H1 (cell line): ENCODE results near the gene DTNB. TPM values are rescaled to one million over a fixed set of nuclear protein-coding genes. Genes with fewer than 3 reads are reported as not detected.

Experiments used
- CTCF ChIA-PET: fragments of 300-600 bp; sonication (Branson Sonifier 250); formaldehyde crosslinking; loops from one replicate; lab custom pipeline; 2021; ENCODE audit not compliant: partially characterized antibody; lab: Charles Lee
- POLR2A ChIA-PET: fragments of 300-600 bp; sonication (Branson Sonifier 250); formaldehyde crosslinking; loops from one replicate; lab custom pipeline; 2021; ENCODE audit warnings: inconsistent platforms; ENCODE audit not compliant: partially characterized antibody; lab: Charles Lee
- DNase-seq, 2 experiments: peaks; one replicate each; pipeline versions ENCODE4 v3.0.0 to v3.0.0-alpha.2; 2010 to 2022; ENCODE audit warnings: low spot score in 2 of 2, low read depth in 1 of 2, mixed read lengths in 1 of 2
- FAIRE-seq: peaks from 2 replicates; lab custom pipeline; 2011; peaks lifted over from hg19 to GRCh38; lab: Jason Lieb, UNC
- H2AFZ ChIP-seq: 2 replicates; pipeline ENCODE4 v1.8.1; 2012; ENCODE audit warnings: low read length, inconsistent platforms
- H2AK5ac ChIP-seq: 2 replicates; pipeline ENCODE4 v1.6.1; 2013; ENCODE audit warnings: low read depth, low read length
- H2BK120ac ChIP-seq: replicated peaks from 2 replicates; pipeline ENCODE3; 2013; ENCODE audit warnings: low read depth, low read length, inconsistent platforms
- H2BK12ac ChIP-seq: 2 replicates; pipeline ENCODE4 v1.6.1; 2013; ENCODE audit warnings: low read depth, low read length
- H2BK15ac ChIP-seq: 2 replicates; pipeline ENCODE4 v1.6.1; 2013; ENCODE audit warnings: low read length
- H2BK20ac ChIP-seq: 2 replicates; pipeline ENCODE4 v1.6.1; 2013; ENCODE audit warnings: low read length
- H2BK5ac ChIP-seq: 2 replicates; pipeline ENCODE4 v1.6.1; 2013; ENCODE audit warnings: low read depth, low read length
- H3K14ac ChIP-seq: 2 replicates; pipeline ENCODE4 v1.6.1; 2013; ENCODE audit warnings: inconsistent platforms; ENCODE audit not compliant: insufficient read length
- H3K18ac ChIP-seq: 2 replicates; pipeline ENCODE4 v1.6.1; 2013; ENCODE audit warnings: low read length; ENCODE audit errors: extremely low read depth
- H3K23ac ChIP-seq: 2 replicates; pipeline ENCODE4 v1.6.1; 2013; ENCODE audit warnings: inconsistent platforms; ENCODE audit not compliant: insufficient read length
- H3K23me2 ChIP-seq: 2 replicates; pipeline ENCODE4 v1.6.1; 2013; ENCODE audit warnings: low read depth, low read length
- H3K27ac ChIP-seq: 2 replicates; pipeline ENCODE4 v1.6.1; 2011; ENCODE audit warnings: low read depth, low read length, inconsistent platforms
- H3K27me3 ChIP-seq, 4 experiments: replicated peaks in 1 of 4; 1 replicate in 1 of 4; 2 replicates in 3 of 4; pipeline versions ENCODE4 v1.6.1 to v1.8.1; 2011 to 2013; ENCODE audit warnings: low read length in 3 of 4, mild to moderate bottlenecking in 3 of 4, inconsistent platforms in 2 of 4, mixed read lengths in 2 of 4, moderate library complexity in 1 of 4; ENCODE audit not compliant: control insufficient read depth in 3 of 4, insufficient read depth in 3 of 4; ENCODE audit errors: extremely low read depth in 1 of 4
- H3K36me3 ChIP-seq, 4 experiments: 2 replicates each; pipeline versions ENCODE4 v1.6.1 to v1.8.1; 2011 to 2013; ENCODE audit warnings: mild to moderate bottlenecking in 4 of 4, low read length in 3 of 4, moderate library complexity in 2 of 4, control low read depth in 1 of 4, inconsistent platforms in 1 of 4; ENCODE audit not compliant: insufficient read depth in 4 of 4, control insufficient read depth in 2 of 4
- H3K4ac ChIP-seq: replicated peaks from 2 replicates; pipeline ENCODE3; 2013; ENCODE audit warnings: low read length, low read depth, mixed read lengths, inconsistent platforms; ENCODE audit not compliant: insufficient read length
- H3K4me1 ChIP-seq, 4 experiments: replicated peaks in 1 of 4; 1 replicate in 1 of 4; 2 replicates in 3 of 4; pipeline versions ENCODE4 v1.6.1 to v1.8.1; 2011 to 2013; ENCODE audit warnings: low read length in 3 of 4, inconsistent platforms in 2 of 4, mixed read lengths in 1 of 4; ENCODE audit not compliant: insufficient read depth in 4 of 4, control insufficient read depth in 3 of 4
- H3K4me2 ChIP-seq, 2 experiments: 2 replicates each; pipeline versions ENCODE4 v1.6.1 to v1.8.1; 2011 to 2013; ENCODE audit warnings: low read depth in 2 of 2, low read length in 2 of 2, control low read depth in 1 of 2, inconsistent platforms in 1 of 2, mild to moderate bottlenecking in 1 of 2; ENCODE audit not compliant: insufficient read depth in 1 of 2
- H3K4me3 ChIP-seq, 4 experiments: fragments of 200-600, 300-600 bp in 1 of 4; sonication (generic), shearing (Covaris generic), sonication (Bioruptor Twin) in 1 of 4; 2 replicates each; pipeline versions ENCODE4 v1.5.1 to v1.8.1; 2011 to 2016; ENCODE audit warnings: low read length in 4 of 4, low read depth in 3 of 4, control low read depth in 2 of 4, inconsistent platforms in 2 of 4, mild to moderate bottlenecking in 2 of 4, mixed read lengths in 1 of 4, moderate library complexity in 1 of 4; ENCODE audit not compliant: insufficient read depth in 2 of 4; ENCODE audit errors: extremely low read depth in 1 of 4
- H3K56ac ChIP-seq: replicated peaks from 2 replicates; pipeline ENCODE3; 2013; ENCODE audit warnings: low read depth, mild to moderate bottlenecking, mixed read lengths, low read length, inconsistent platforms; ENCODE audit not compliant: insufficient read length
- H3K79me1 ChIP-seq: 2 replicates; pipeline ENCODE4 v1.6.1; 2013; ENCODE audit warnings: low read depth, low read length, control low read depth
- H3K79me2 ChIP-seq, 2 experiments: 2 replicates each; pipeline versions ENCODE4 v1.6.1 to v1.8.1; 2012 to 2013; ENCODE audit warnings: low read length in 2 of 2, mild to moderate bottlenecking in 2 of 2, inconsistent platforms in 1 of 2; ENCODE audit not compliant: insufficient read depth in 2 of 2, control insufficient read depth in 1 of 2
- H3K9ac ChIP-seq, 4 experiments: replicated peaks in 1 of 4; 1 replicate in 1 of 4; 2 replicates in 3 of 4; pipeline versions ENCODE4 v1.6.1 to v1.8.1; 2011 to 2013; ENCODE audit warnings: low read depth in 3 of 4, low read length in 3 of 4, control low read depth in 2 of 4, mild to moderate bottlenecking in 2 of 4, moderate library complexity in 2 of 4, inconsistent platforms in 1 of 4; ENCODE audit errors: extremely low read depth in 1 of 4
- H3K9me3 ChIP-seq, 2 experiments: 2 replicates each; pipeline versions ENCODE4 v1.6.1 to v1.8.1; 2012 to 2013; ENCODE audit warnings: mild to moderate bottlenecking in 2 of 2, moderate library complexity in 2 of 2, control low read depth in 1 of 2, inconsistent platforms in 1 of 2, low read depth in 1 of 2, low read length in 1 of 2, mixed read lengths in 1 of 2; ENCODE audit not compliant: insufficient read depth in 2 of 2
- H4K20me1 ChIP-seq, 2 experiments: replicated peaks in 1 of 2; 2 replicates each; pipeline versions ENCODE3 to v1.8.1; 2011 to 2013; ENCODE audit warnings: inconsistent platforms in 2 of 2, low read length in 2 of 2, mild to moderate bottlenecking in 1 of 2; ENCODE audit not compliant: insufficient read depth in 2 of 2, control insufficient read depth in 1 of 2
- H4K5ac ChIP-seq: 2 replicates; pipeline ENCODE4 v1.6.1; 2013; ENCODE audit warnings: low read length, low read depth, mixed read lengths, inconsistent platforms; ENCODE audit not compliant: insufficient read length
- H4K8ac ChIP-seq: 2 replicates; pipeline ENCODE4 v1.8.0; 2013; ENCODE audit warnings: mild to moderate bottlenecking, moderate library complexity, low read length, inconsistent platforms; ENCODE audit not compliant: insufficient read depth; ENCODE audit errors: extremely low read depth
- H4K91ac ChIP-seq: replicated peaks from 2 replicates; pipeline ENCODE3; 2013; ENCODE audit warnings: low read length, mixed read lengths, inconsistent platforms; ENCODE audit not compliant: insufficient read length
- JUN ChIP-seq: IDR thresholded peaks from 2 replicates; pipeline ENCODE4 v1.6.1; 2011; ENCODE audit warnings: low read depth, mild to moderate bottlenecking, improper control_type of control experiment, low read length
- whole genome bisulfite sequencing, 2 experiments: shearing (Covaris generic) in 1 of 2; methylation state at CpG; one replicate each; pipeline versions ENCODE4 v1.1.6 to v1.1.7; 2013 to 2015; ENCODE audit warnings: low lambda C conversion rate in 2 of 2, mixed read lengths in 2 of 2, inconsistent platforms in 1 of 2, low coverage in 1 of 2, missing lambda C conversion rate in 1 of 2; ENCODE audit not compliant: insufficient replicate concordance in 2 of 2, insufficient coverage in 1 of 2, insufficient read length in 1 of 2; ENCODE audit errors: extremely low coverage in 1 of 2, missing lambda C conversion rate in 1 of 2; 5-methylcytosine and 5-hydroxymethylcytosine counted together
- polyA plus RNA-seq, 7 experiments: library from polyadenylated mRNA; depleted of rRNA in 3 of 7; stranded (reverse) in 5 of 7; unstranded in 2 of 7; fragments of >200 nt in 5 of 7; fragments of 200-250 nt in 2 of 7; gene quantifications; 1 replicate in 5 of 7; 2 replicates in 1 of 7; 4 replicates in 1 of 7; pipeline versions ENCODE4 v1.2.1 to v1.2.3, GENCODE V29; 2011 to 2013; ENCODE audit warnings: missing spikeins in 2 of 7, mixed read lengths in 2 of 7
- total RNA-seq: library from RNA; stranded (reverse); fragmentation: NEBNext Ultra II Directional; extraction: Animal tissue kit (Norgen Biotek cat#: 25700); gene quantifications from 2 replicates; pipeline ENCODE4 v1.2.1, GENCODE V29; 2021

DTNB gene
- total and polyA plus RNA-seq, 2 of the 8 experiments (the other 6 are each of a cell fraction or from before 2014, with no cell fraction given) = 39.6 to 49.5 TPM

DNA sequence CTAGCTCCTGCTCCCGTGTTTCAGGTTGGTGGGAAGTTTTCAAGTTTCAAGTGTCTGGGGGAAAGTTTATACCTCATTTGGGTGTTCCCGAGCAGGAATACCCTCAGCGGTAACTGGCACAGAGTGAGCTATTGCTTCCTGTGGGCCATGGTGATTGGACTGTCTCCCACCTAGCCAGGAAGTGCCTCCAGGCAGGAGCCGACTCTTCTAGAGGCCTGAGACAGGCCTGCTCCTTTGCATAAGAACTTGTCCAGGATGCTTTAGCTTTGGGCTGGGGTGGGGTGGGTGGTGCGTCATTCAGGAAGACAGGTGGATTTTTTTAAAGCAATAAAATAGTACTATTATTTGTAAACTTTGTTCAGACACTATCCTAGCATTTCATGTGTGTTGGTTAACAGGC is 308.1 kb downstream of the DTNB start:
- no peak overlapping the region for H2BK5ac ChIP-seq
- H2AFZ ChIP-seq = no peak overlapping the region
- POLR2A ChIA-PET = interaction anchor here (1.0 to 1.5 kb wide), 3 partner anchors 8 to 51 kb away, joined by 3 to 10 read pairs (median 4); no protein-coding TSS in a partner anchor

More for the DNA sequence above, 308.1 kb downstream of the DTNB start:
- H3K36me3 ChIP-seq = no peaks in the 10 kb centered on the region
- H3K9ac ChIP-seq = no peak overlapping the region
- H3K27ac ChIP-seq = no peak overlapping the region
- H3K4me1 ChIP-seq = peaks cover 0 to 2% (median 0%) of the 10 kb centered on the region in 4 experiments; a peak in 2 of 7 replicates
- H3K4ac ChIP-seq = no peak overlapping the region
- no peak overlapping the region for H3K56ac ChIP-seq
- H3K23me2 ChIP-seq = no peaks in the 10 kb centered on the region
- H4K8ac ChIP-seq = no peak overlapping the region
- DNase-seq = no peak
- H3K27me3 ChIP-seq = peaks cover 0 to 36% (median 23%) of the 10 kb centered on the region in 4 experiments; a peak in 6 of 7 replicates
- no peak overlapping the region for H4K5ac ChIP-seq
- 69% methylated on average over 5 of the region's 5 CpGs; no CpG with 5 or more reads in 1 of the 2 experiments for WGBS, 2 experiments
- H3K79me2 ChIP-seq = no peaks in the 10 kb centered on the region
- H3K4me3 ChIP-seq = no peak overlapping the region
- H4K91ac ChIP-seq = peak overlapping the region; percentile 38
- no peak for FAIRE-seq
- no peak overlapping the region for H2BK12ac ChIP-seq
- H3K79me1 ChIP-seq = no peaks in the 10 kb centered on the region
- H2AK5ac ChIP-seq = no peak overlapping the region
- no peak overlapping the region for H3K18ac ChIP-seq
- no peak overlapping the region for H2BK120ac ChIP-seq
- 0 out of 2 replicates have a peak overlapping the region, but pooled peaks have one; percentile 25 for H2BK15ac ChIP-seq
- no peaks in the 10 kb centered on the region for H3K9me3 ChIP-seq
- no peaks in the 10 kb centered on the region for H4K20me1 ChIP-seq
- H3K23ac ChIP-seq = no peak overlapping the region
- H2BK20ac ChIP-seq = no peak overlapping the region
- no peak overlapping the region for H3K4me2 ChIP-seq
- CTCF ChIA-PET = interaction anchor here (0.6 to 8.1 kb wide), 17 partner anchors 9 to 299 kb away, joined by 3 to 108 read pairs (median 3); no protein-coding TSS in a partner anchor
- no peak overlapping the region for H3K14ac ChIP-seq
- TF ChIP-seq JUN = no peak
